NT2/D1 (cell line): ENCODE data around the gene USP47.

Experiments
- YY1 ChIP-seq: IDR thresholded peaks from 2 replicates; pipeline ENCODE4 v1.6.1; 2011; ENCODE audit not compliant: insufficient read length, insufficient read depth
- ZNF274 ChIP-seq: IDR thresholded peaks from 2 replicates; pipeline ENCODE4 v1.6.1; 2011; ENCODE audit warnings: mild to moderate bottlenecking, low read depth, low read length

DNA sequence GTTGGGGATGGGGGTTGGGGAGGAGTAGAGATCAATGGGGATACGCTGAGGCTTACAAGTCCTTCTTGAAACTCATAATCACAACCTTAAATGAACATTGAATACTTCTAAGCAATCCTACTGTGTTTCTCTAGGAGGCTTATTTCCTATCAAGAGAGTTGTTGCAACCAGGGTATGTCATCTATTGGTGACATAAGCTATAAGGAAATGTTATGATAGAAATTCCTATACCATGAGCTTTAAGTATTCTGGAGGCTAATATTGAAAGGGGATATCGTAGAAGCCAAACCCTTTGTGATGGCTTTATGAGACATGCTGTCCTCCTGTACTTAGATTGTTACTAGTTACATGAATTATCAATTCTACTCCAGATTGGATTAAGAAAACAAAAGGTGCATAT lies 93.8 kb downstream of the USP47 start:
- TF ChIP-seq YY1 (no peak), ZNF274 (no peak)
